Activated B cell treated with CpG ODN at 0.5 μM for 24 hours (primary cell): ENCODE measurements around the gene UTP25. TPM values are rescaled to one million over a fixed set of nuclear protein-coding genes. Genes with fewer than 3 reads are reported as not detected.

ENCODE experiments used
- ATAC-seq: fragments of 200-7000 bp; cut with Tn5 transposase; one replicate; pipeline ENCODE4 v1.10.0; 2021; ENCODE audit warnings: low read depth, mild to moderate bottlenecking, moderate library complexity
- CTCF ChIA-PET: fragments of 350-600 bp; sonication (Branson Sonifier 250); formaldehyde crosslinking; loops from one replicate; lab custom pipeline; 2021; ENCODE audit warnings: antibody characterized with exemption; lab: Charles Lee
- POLR2A ChIA-PET: fragments of 350-600 bp; sonication (Branson Sonifier 250); formaldehyde crosslinking; loops from one replicate; lab custom pipeline; 2021; ENCODE audit warnings: antibody characterized with exemption; lab: Charles Lee
- DNase-seq: peaks from one replicate; pipeline ENCODE4 v3.0.0; 2022
- H3K27ac Mint-ChIP-seq: one replicate; pipeline ENCODE4 v1.8.0; 2020; ENCODE audit warnings: mixed read lengths
- H3K27me3 Mint-ChIP-seq: one replicate; pipeline ENCODE4 v1.8.0; 2021; ENCODE audit warnings: mixed read lengths
- H3K36me3 Mint-ChIP-seq: one replicate; pipeline ENCODE4 v1.8.0; 2021; ENCODE audit warnings: low read depth, mixed read lengths
- H3K4me1 Mint-ChIP-seq: one replicate; pipeline ENCODE4 v1.8.0; 2021; ENCODE audit warnings: mixed read lengths
- H3K4me3 Mint-ChIP-seq: one replicate; pipeline ENCODE4 v1.8.0; 2020; ENCODE audit warnings: mild to moderate bottlenecking, mixed read lengths
- H3K9me3 Mint-ChIP-seq: one replicate; pipeline ENCODE4 v1.8.0; 2020; ENCODE audit warnings: mixed read lengths
- CTCF ChIP-seq: fragments of 200-600 bp; IDR thresholded peaks from one replicate; pipeline ENCODE4 v1.8.0; 2022; ENCODE audit warnings: antibody characterized with exemption, mild to moderate bottlenecking
- intact Hi-C: fragments of 100-400 bp; cut with micrococcal nuclease; formaldehyde crosslinking; loops from one replicate; pipeline ENCODE4 v1.15.1; 2024
- total RNA-seq: library from RNA; stranded (reverse); gene quantifications from 2 replicates; pipeline ENCODE4 v1.2.3, GENCODE V29; 2022

Gene UTP25
- total RNA-seq, 1 donor from 2014 or later, result 15.4 TPM

GRCh38 chr1:209855006-209855405 lies 27.2 kb downstream of the UTP25 start:
- Mint-ChIP-seq H3K27ac (no peak overlapping the region), H3K4me1 (peaks cover 6% of the 10 kb centered on the region), H3K27me3 (no peaks in the 10 kb centered on the region), H3K36me3 (peaks cover 68% of the 10 kb centered on the region), H3K9me3 (no peaks in the 10 kb centered on the region), H3K4me3 (no peak overlapping the region)
- TF ChIP-seq CTCF, result no peak
- ChIA-PET CTCF (no interaction called here), POLR2A (no interaction called here)
- ATAC-seq (no peak), DNase-seq (no peak)
- intact Hi-C loops, result no loop called here

GRCh38 chr1:209855623-209856022 lies 27.9 kb downstream of the UTP25 start:
- Mint-ChIP-seq H3K9me3 (no peaks in the 10 kb centered on the region), H3K4me3 (no peak overlapping the region), H3K27me3 (no peaks in the 10 kb centered on the region), H3K4me1 (peaks cover under 1% of the 10 kb centered on the region), H3K36me3 (peaks cover 62% of the 10 kb centered on the region), H3K27ac (no peak overlapping the region)
- no peak for DNase-seq
- POLR2A ChIA-PET, result no interaction called here
- intact Hi-C loops, result no loop called here
- ATAC-seq, result no peak
- TF ChIP-seq CTCF, result no peak
- CTCF ChIA-PET, result interaction anchor here (0.7 kb wide), 1 partner anchor 455 kb away, joined by 3 read pairs; no protein-coding TSS in a partner anchor

GRCh38 chr1:209858561-209859103 lies 30.9 kb downstream of the UTP25 start:
- no peak for TF ChIP-seq CTCF
- POLR2A ChIA-PET, result no interaction called here
- Mint-ChIP-seq H3K27ac (no peak overlapping the region), H3K4me1 (no peaks in the 10 kb centered on the region), H3K27me3 (peaks cover 5% of the 10 kb centered on the region), H3K4me3 (no peak overlapping the region), H3K9me3 (no peaks in the 10 kb centered on the region), H3K36me3 (peaks cover 32% of the 10 kb centered on the region)
- intact Hi-C loops, result no loop called here
- DNase-seq (no peak), ATAC-seq (no peak)
- CTCF ChIA-PET, result interaction anchor here (3.3 kb wide), 1 partner anchor 13 kb away, joined by 16 read pairs; no protein-coding TSS in a partner anchor

- peaks cover 18% of the 10 kb centered on the region for H3K36me3 Mint-ChIP-seq
- intact Hi-C loops, result loop anchor here (1.0 kb wide), 3 partner anchors 129 to 540 kb away; no protein-coding TSS in a partner anchor
- peak; percentile 86 for ATAC-seq
- no peak overlapping the region for H3K27ac Mint-ChIP-seq
- no peaks in the 10 kb centered on the region for H3K4me1 Mint-ChIP-seq
- TF ChIP-seq CTCF, result peak; percentile 93
- ChIA-PET POLR2A (no interaction called here), CTCF (interaction anchor here (0.6 to 3.3 kb wide), 14 partner anchors 10 to 1278 kb away, joined by 3 to 16 read pairs (median 4); partner anchors contain the start of gene UTP25)
- peaks cover 5% of the 10 kb centered on the region for H3K27me3 Mint-ChIP-seq
- DNase-seq, result peak; percentile 26
- H3K4me3 Mint-ChIP-seq, result no peak overlapping the region
- no peaks in the 10 kb centered on the region for H3K9me3 Mint-ChIP-seq
Observed at GRCh38 chr1:209860293-209860881, 32.6 kb downstream of the UTP25 start.

GRCh38 chr1:209861242-209861641 lies 33.5 kb downstream of the UTP25 start:
- peaks cover 6% of the 10 kb centered on the region for H3K27me3 Mint-ChIP-seq
- CTCF ChIA-PET, result interaction anchor here (1.1 to 3.3 kb wide), 7 partner anchors 9 to 539 kb away, joined by 3 to 16 read pairs (median 6); no protein-coding TSS in a partner anchor

More at GRCh38 chr1:209861242-209861641, 33.5 kb downstream of the UTP25 start:
- DNase-seq, result no peak
- intact Hi-C loops, result no loop called here
- Mint-ChIP-seq H3K36me3 (peaks cover 14% of the 10 kb centered on the region), H3K4me3 (no peak overlapping the region), H3K27ac (no peak overlapping the region), H3K4me1 (no peaks in the 10 kb centered on the region), H3K9me3 (peaks cover 3% of the 10 kb centered on the region)
- POLR2A ChIA-PET, result no interaction called here
- TF ChIP-seq CTCF, result no peak
- ATAC-seq, result no peak
